ENCODE results near the gene NXT1. TPM values are rescaled to one million over a fixed set of nuclear protein-coding genes. Genes with fewer than 3 reads are reported as not detected.

NXT1 gene
- total RNA-seq, 2 experiments from 2014 or later = 35.8 to 37.8 TPM

DNA sequence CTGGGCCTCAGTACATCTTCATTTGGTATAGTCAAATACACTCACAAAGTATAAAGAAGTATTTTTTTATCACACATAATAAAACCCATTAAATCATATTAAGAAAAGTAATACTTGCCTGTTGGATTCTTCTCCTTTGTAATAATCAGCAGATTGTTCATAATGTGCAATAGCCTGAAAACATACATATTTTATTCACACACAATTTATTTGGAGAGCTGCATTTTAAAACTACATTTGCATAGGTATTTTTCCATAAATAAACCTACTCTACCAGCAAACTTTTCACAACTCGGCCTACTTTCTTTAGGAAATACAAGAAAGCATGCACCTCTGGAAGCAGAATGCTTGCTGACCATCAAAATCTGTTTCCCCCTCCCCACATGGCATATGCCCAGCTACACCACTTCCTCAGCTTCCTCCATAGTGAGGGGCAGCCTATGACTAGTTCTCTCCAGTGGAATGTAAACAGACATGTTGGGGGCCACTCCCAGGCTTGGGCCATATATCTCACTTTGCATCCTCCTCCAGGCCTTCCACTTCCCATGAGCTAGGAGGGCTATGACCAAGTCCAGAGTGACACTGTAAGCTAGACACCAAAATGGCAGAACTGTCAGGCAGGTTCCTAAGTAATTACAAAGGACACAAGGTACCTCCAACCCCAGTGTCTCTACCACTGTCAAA is 39.6 kb downstream of the NXT1 start:
- ChIA-PET POLR2A (no interaction called here), CTCF (interaction anchor here (1.8 kb wide), 1 partner anchor 10 kb away, joined by 8 read pairs; no protein-coding TSS in a partner anchor)
- H3K36me3 Mint-ChIP-seq (ENCODE audit: low read depth) = peaks cover 68% of the 10 kb centered on the region

GRCh38 chr20:23391707-23392310 is 41.2 kb downstream of the NXT1 start:
- DNase-seq (no peak), ATAC-seq (no peak)
- H3K4me1 Mint-ChIP-seq (ENCODE audit: low read depth) = peaks cover 5% of the 10 kb centered on the region
- H3K27ac Mint-ChIP-seq = peak overlapping the region; percentile 18
- H3K27me3 Mint-ChIP-seq = no peaks in the 10 kb centered on the region
- no peak overlapping the region for H3K4me3 Mint-ChIP-seq
- intact Hi-C loops (cut with micrococcal nuclease) = no loop called here
- TF ChIP-seq CTCF (IDR thresholded peaks at IDR 0.05) = no peak
- peaks cover 56% of the 10 kb centered on the region for H3K36me3 Mint-ChIP-seq (ENCODE audit: low read depth)
- POLR2A ChIA-PET = interaction anchor here (0.6 to 0.9 kb wide), 2 partner anchors 23 to 51 kb away, joined by 3 to 4 read pairs; no protein-coding TSS in a partner anchor
- CTCF ChIA-PET = interaction anchor here (1.7 kb wide), 1 partner anchor 18 kb away, joined by 3 read pairs; no protein-coding TSS in a partner anchor
- no peaks in the 10 kb centered on the region for H3K9me3 Mint-ChIP-seq

More for the DNA sequence above, 39.6 kb downstream of the NXT1 start:
- intact Hi-C loops (cut with micrococcal nuclease) = no loop called here
- TF ChIP-seq CTCF (IDR thresholded peaks at IDR 0.05) = no peak
- Mint-ChIP-seq H3K27ac (no peak overlapping the region), H3K4me1 (ENCODE audit: low read depth) (peaks cover 10% of the 10 kb centered on the region), H3K4me3 (no peak overlapping the region), H3K9me3 (no peaks in the 10 kb centered on the region), H3K27me3 (no peaks in the 10 kb centered on the region)
- ATAC-seq (no peak), DNase-seq (no peak)

GRCh38 chr20:23393996-23394775 is 43.6 kb downstream of the NXT1 start:
- intact Hi-C loops (cut with micrococcal nuclease) = no loop called here
- peak overlapping the region; percentile 16 for H3K27ac Mint-ChIP-seq
- no peak overlapping the region for H3K4me3 Mint-ChIP-seq
- ATAC-seq = no peak
- no peak for DNase-seq
- CTCF ChIA-PET = interaction anchor here (1.2 to 1.3 kb wide), 2 partner anchors 14 to 28 kb away, joined by 3 to 4 read pairs; partner anchors contain the start of gene NAPB
- POLR2A ChIA-PET = no interaction called here
- H3K36me3 Mint-ChIP-seq (ENCODE audit: low read depth) = peaks cover 52% of the 10 kb centered on the region
- no peaks in the 10 kb centered on the region for H3K9me3 Mint-ChIP-seq
- H3K27me3 Mint-ChIP-seq = no peaks in the 10 kb centered on the region
- TF ChIP-seq CTCF (IDR thresholded peaks at IDR 0.05) = no peak
- H3K4me1 Mint-ChIP-seq (ENCODE audit: low read depth) = peaks cover 21% of the 10 kb centered on the region

- Mint-ChIP-seq H3K27ac (peak overlapping the region; percentile 87), H3K4me3 (no peak overlapping the region), H3K27me3 (no peaks in the 10 kb centered on the region), H3K9me3 (no peaks in the 10 kb centered on the region), H3K4me1 (ENCODE audit: low read depth) (peaks cover 46% of the 10 kb centered on the region), H3K36me3 (ENCODE audit: low read depth) (peaks cover 48% of the 10 kb centered on the region)
- DNase-seq (no peak), ATAC-seq (no peak)
- ChIA-PET CTCF (no interaction called here), POLR2A (no interaction called here)
- intact Hi-C loops (cut with micrococcal nuclease) = no loop called here
- no peak for TF ChIP-seq CTCF (IDR thresholded peaks at IDR 0.05)
Measured at GRCh38 chr20:23396950-23397627, 46.5 kb downstream of the NXT1 start.

Data from activated CD8-positive, alpha-beta T cell treated with anti-CD3 and anti-CD28 coated beads for 36 hours (primary cell).